C4-2B (cell line): ENCODE measurements around the gene PLA2G12A.

Source experiments
- H3K27ac ChIP-seq: fragments of 450-650 bp; 2 replicates; pipeline ENCODE4 v1.5.1; 2017
- CTCF ChIP-seq: fragments of 450-650 bp; conservative IDR thresholded peaks from 2 replicates; pipeline ENCODE4 v1.5.1; 2017; ENCODE audit warnings: mild to moderate bottlenecking
- ZFX ChIP-seq: fragments of 450-650 bp; IDR thresholded peaks from 2 replicates; pipeline ENCODE4 v1.6.1; 2017

PLA2G12A gene

GRCh38 chr4:109675843-109676242 lies 54.0 kb downstream of the PLA2G12A start:
- TF ChIP-seq CTCF, result no peak
- TF ChIP-seq ZFX, result no peak
- H3K27ac ChIP-seq, result no peak overlapping the region

- H3K27ac ChIP-seq, result no peak overlapping the region
- TF ChIP-seq CTCF (no peak), ZFX (no peak)
Measured at GRCh38 chr4:109675181-109675580, 54.7 kb downstream of the PLA2G12A start.

- H3K27ac ChIP-seq, result no peak overlapping the region
- TF ChIP-seq ZFX (no peak), CTCF (no peak)
Measured at GRCh38 chr4:109673303-109673702, 56.6 kb downstream of the PLA2G12A start.

- H3K27ac ChIP-seq, result no peak overlapping the region
- TF ChIP-seq ZFX (no peak), CTCF (no peak)
Measured at GRCh38 chr4:109672169-109672930, 57.5 kb downstream of the PLA2G12A start.

- TF ChIP-seq ZFX (no peak), CTCF (no peak)
- no peak overlapping the region for H3K27ac ChIP-seq
Measured at GRCh38 chr4:109671350-109671749, 58.5 kb downstream of the PLA2G12A start.

GRCh38 chr4:109665783-109666485 lies 63.9 kb downstream of the PLA2G12A start:
- no peak for TF ChIP-seq ZFX
- H3K27ac ChIP-seq, result no peak overlapping the region

GRCh38 chr4:109662771-109663170 lies 67.1 kb downstream of the PLA2G12A start:
- H3K27ac ChIP-seq, result no peak overlapping the region
- no peak for TF ChIP-seq ZFX
- no peak for TF ChIP-seq CTCF

GRCh38 chr4:109662116-109662515 lies 67.8 kb downstream of the PLA2G12A start:
- no peak overlapping the region for H3K27ac ChIP-seq
- TF ChIP-seq CTCF, result no peak
- TF ChIP-seq ZFX, result no peak
